GM19372 (cell line): Measurements from ENCODE around the gene CAGE1.

Experiments used
- ATAC-seq: cut with Tn5 transposase; IDR thresholded peaks from one replicate; pipeline ENCODE4 v1.9.1; 2021; ENCODE audit warnings: mild to moderate bottlenecking, low read depth, moderate library complexity; ENCODE audit not compliant: unreplicated experiment

CAGE1 gene

DNA sequence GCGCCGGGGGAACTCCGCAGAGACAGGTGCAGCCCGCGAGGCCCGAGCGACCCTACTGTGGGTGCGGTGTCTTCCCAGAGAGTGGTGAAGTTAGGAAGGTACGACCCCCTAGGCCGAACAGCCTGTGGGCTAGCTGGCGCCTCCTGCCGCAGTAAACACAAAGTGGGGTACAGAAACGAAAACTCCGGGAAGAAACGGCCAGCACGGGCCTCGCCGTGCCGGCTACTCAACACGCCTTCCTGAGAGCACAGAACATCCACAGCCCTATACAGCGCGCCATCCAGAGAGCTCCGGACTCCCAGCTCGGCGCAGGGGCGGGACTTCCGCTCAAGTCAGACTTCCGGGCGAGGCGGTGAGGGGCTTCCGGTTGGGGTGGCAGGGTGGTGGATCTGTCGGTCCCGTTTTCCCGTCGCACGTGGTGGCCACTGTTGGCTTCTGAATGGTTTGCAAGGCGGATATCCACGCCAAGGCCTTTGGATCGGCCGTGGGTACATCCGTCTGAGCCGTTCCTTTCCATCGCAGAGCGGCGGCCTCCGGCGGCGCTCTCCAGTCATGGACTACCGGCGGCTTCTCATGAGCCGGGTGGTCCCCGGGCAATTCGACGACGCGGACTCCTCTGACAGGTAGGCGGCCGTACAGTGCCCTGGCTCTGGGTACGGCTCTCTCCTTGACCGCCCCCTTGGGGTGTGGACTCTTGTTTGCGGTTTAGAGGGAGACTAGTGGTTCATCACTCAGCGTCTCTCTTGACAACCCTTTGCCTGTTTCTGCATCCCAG is at the start of gene CAGE1, which contains the start of gene RIOK1:
CAGE1 (minus strand) TSS at position 292 of the 775 bp plus-strand sequence. CDS start 2,569 bp downstream, outside the sequence.
RIOK1 (plus strand) TSS at position 358 of the 775 bp plus-strand sequence; CDS start at position 553, 195 bp downstream.
- ATAC-seq, result peak; percentile 95

DNA sequence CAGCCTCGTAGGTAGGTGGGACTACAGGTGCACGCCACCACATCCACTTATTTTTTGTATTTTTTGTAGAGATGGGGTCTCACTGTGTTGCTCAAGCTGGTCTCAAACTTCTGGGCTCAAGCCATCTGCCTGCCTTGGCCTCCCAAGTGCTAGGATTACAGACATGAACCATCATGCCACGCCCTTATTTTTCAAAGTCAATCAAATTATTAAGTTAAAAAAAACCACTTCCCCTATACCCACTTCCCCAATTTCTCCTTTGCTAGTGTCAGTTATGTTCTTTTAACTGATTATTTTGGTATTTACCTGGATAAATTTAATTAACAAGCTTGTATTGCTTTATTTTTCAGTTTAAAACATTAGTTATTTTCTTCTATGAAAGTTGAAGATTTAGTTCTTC is 49.7 kb upstream of the CAGE1 start:
- ATAC-seq, result no peak

DNA sequence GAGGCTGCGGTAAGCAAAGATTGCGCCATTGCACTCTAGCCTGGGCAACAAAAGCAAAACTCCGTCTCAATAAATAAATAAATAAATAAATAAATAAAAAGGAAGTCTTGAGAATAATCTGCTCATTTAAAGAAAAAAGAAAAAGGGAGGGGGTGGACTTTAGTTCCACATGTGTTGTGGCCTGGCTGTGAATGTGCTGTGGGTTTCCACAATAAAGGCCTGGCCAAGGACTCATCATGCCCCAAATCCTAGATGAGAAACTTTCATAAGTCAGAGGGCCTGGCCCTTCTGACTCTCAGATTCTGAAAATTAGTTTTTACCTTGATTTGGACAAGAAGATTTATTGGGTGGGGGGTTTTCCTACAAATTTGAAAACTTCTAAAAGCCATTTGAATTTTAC is 48.5 kb upstream of the CAGE1 start:
- ATAC-seq, result no peak

DNA sequence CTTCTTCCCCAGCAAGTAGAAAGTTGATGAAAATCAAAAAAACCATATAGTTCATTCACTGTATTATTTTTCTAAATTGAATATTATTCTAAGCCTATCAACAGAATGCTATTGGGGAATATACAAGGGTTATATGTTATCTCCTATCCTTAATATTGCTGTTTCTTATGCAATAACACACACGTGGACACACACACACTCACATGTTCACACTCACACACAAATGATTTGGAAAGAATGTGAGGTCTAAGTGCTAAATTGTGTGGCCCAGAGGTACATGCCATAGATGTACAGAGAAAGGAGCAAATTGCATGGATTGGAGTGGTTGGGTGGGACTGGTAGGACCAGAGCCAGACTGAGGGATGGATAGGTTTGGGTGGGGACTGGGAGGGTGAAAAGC is 45.1 kb upstream of the CAGE1 start:
- no peak for ATAC-seq

DNA sequence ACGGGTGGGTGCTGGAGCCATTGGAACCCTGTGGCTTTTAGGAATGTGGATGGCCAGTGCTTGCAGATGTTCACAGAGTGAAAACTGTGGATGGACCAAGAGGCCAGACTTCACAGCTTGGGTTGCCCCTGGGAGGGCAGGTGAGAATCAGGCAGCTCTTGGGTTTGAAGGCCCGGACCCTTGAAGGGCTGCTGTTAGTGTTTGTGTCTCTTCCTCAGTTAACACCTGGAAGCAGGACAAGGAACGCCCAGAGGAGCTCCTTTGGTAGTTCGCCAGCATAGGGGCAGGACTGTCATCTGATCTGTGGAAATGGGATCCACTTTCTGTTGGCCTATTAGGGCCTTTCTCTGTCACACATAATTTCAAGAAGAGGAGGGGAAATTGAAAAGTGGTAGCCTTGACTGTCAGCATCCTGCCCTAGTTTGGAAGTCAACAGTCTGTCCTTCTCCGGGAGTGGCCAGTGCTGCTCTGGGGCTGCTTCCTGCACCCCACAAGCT is 43.6 kb upstream of the CAGE1 start:
- ATAC-seq, result no peak

DNA sequence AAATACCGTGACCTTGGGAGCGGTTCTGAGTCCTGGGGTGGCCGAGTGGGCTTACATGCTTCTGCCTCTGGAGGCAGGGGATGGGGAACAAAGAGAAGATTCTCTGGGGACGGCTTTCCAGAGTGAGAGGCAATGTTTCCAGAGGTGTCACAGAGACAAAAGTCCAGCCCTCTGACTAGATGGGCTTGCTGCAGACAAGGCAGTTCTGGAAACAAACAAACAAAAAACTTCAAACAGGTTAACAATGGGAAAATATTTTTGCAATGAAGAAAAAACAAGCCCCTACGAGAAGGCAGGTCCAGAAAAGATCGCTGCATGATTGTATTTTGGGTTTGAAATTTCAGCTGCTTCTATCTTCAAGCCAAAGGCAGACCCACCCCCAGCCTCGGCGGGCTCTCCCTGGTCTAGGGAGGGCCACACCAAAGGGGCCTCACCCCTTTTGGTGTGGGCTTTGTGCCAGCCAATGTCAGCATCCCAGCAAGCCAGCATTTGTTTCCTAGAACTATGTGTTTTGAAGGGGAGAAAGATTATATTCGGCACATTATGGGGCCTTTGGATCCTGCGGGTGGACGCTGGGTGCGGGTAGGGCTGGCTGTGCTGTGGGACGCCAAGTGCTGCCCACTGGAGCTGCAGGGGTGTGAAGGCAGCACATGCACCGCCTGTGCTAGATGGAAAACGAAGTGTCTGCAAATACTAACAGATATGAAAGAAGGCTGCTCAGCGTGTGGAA is 43.0 kb upstream of the CAGE1 start:
- no peak for ATAC-seq

DNA sequence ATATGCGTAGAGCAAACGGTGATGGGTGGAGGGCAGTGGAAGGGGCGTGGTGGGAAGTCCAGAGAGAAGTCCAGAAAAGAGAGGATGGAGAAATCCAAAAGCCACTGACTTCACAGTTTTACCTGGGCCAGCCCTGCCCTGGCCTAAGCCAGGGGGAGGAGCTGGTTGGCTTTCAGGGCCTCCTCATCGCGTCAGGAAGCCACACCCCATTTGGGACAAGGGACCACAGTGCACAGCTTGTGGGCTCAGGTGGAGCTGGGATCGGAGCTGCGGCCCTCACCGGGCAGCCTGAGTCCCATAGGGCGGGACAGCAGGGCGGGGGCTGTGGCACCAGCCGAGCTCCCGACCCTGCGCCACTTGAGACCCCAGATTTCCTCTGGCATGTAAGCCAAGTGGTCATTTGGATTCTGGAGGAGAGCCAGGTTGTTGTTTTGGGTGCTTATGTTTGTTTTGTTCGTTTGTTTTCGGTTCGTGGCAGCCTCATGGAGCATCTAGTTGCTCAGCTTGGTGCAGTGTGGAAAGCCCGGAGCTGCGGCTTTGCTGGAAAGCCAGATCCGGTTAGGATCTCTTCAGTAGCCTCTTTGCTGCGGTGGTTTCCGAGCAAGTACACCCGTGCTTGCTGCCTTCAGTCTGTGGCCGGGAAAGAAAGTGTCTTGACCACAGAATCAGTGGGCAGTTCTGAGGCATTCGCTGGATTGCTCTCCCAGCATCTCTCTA is 42.3 kb upstream of the CAGE1 start:
- no peak for ATAC-seq

DNA sequence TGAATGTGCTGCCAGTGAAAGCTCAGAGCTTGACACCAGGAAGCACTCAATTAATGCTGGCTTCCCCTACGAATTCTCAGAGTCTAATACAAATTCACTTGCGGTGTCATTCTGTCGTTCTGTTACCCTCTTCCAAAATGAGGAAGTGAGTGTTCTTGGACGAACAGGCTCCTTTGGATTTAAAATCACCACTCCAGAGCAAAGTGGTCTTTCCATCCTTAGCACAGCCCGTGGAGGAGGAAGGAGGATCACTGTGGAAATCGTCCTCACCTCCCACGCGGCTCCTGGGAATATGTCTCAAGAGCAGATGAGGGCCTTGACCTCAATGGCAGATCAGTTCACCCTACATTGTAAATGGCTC is 41.8 kb upstream of the CAGE1 start:
- ATAC-seq, result no peak

DNA sequence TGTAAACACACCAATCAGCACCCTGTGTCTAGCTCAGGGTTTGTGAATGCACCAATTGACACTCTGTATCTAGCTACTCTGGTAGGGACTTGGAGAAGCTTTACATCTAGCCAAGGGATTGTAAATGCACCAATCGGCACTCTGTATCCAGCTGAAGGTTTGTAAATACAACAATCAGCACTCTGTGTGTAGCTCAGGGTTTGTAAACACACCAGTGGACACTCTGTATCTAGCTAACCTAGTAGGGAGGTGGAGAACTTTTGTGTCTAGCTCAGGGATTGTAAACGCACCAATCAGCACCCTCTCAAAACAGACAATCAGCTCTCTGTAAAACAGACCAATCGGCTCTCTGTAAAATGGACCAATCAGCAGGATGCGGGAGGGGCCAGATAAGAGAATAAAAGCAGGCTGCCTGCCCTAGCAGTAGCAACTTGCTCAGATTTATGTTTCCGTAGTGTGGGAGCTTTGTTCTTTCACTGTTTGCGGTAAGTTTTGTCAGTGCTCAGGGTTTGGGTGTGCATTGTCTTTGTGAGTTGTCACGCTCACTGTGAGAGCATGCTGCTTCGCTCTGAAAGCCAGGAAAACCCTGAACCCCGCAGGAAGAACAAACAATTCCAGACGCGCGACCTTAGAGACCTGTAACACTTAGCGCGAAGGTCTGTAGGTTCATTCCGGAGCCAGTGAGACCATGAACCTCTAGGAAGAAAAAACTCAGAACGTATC is 37.1 kb upstream of the CAGE1 start:
- no peak for ATAC-seq

DNA sequence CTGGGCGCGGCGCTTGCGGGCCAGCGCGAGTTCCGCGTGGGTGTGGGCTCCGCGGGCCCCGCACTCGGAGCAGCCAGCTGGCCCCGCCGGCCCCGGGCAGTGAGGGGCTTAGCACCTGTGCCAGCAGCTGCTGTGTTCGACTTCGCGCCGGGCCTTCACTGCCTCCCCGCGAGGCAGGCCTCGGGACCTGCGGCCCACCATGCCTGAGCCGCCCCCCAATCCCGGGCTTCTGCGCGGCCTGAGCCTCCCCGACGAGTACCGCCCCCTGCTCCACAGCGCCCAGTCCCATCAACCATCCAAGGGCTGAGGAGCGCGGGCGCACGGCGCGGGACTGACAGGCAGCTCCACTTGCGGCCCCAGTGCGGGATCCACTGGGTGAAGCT is 36.3 kb upstream of the CAGE1 start:
- ATAC-seq, result no peak

DNA sequence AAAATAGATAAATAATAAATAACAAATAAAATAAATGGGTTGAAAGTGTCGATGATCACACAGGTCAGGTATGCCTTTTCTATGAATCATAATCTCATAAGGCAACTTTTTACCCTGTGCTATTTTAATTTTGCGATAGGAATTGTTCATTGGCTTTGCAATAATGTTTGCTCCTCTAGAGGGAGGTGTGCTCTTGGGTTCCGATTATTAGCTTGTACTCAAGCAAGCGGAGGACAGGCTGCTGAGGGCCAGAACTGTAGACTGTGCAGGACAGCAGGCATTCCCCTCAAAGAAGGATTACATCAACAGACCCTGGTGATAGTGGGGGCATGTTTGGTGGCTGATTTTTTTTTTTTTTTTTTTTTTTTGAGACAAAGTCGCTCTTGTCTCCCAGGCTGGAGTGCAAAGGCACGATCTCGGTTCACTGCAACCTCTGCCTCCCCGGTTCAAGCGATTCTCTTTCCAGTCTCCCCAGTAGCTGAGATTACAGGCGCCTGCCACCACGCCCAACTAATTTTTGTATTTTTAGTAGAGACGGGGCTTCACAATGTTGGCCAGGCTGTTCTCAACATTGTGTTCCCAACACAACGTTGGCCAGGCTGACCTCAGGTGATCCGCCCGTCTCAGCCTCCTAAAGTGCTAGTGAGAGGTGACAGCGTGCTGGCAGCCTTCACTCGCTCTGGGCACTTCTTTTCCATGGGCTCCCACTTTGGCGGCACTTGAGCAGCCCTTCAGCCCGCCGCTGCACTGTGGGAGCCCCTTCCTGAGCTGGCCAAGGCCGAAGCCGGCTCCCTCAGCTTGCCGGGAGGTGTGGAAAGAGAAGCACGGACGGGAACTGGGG is 35.6 kb upstream of the CAGE1 start:
- no peak for ATAC-seq

DNA sequence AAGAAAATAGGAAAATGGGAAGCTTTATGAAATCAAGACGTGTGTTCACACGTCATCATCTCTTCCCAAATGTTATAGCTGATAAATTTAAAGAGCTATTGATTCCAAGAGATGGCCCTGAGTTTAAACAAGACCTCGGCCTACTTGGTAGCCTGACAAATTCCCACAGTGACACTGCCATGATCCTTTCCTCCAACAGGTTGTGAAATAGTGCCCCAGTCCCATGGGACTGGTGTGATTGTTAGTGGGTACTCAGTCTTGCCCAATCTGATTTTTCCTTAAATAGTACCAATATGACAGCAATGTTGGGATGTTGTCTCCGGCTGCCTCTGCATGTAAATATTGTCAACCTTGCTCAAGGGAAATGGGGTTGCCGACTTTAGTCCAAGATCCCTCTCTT is 34.5 kb upstream of the CAGE1 start:
- no peak for ATAC-seq

DNA sequence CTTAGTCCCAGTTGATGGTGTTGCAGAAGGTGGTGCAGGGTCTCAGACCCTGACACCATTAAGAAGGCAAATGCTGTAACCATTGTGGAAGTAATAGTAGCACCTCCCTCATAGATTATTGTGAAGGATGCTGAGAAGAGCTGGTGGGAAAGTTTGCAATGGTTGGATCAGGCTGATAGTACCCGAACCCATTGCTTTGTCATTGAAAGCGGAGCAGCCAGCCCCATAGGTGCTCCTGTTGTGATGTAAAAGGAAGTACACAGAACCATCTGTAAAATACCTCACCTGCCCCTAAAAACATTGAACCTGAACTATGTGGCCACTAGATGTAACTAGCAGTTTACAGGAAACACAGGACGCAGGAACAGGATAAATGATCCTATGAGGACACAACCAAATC is 31.5 kb upstream of the CAGE1 start:
- no peak for ATAC-seq

DNA sequence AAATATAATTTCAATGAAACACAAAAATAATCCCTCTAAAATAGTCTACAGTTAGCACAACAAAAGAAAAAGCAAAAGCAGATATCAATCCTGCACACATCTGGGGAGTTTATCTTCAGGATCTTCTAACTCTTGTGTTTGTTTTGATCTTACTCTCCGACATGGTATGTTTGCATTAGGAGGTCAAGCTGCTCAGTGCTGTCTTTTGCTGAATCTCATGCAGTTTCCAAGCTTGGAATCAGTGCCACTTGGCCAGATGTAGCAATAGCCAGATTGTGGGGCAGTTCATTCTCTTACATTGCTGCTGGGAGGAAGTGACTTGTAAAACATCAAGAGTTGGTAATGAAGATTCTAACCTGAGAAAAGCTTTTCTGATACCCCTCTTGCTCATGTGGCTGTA is 29.5 kb upstream of the CAGE1 start:
- ATAC-seq, result no peak

DNA sequence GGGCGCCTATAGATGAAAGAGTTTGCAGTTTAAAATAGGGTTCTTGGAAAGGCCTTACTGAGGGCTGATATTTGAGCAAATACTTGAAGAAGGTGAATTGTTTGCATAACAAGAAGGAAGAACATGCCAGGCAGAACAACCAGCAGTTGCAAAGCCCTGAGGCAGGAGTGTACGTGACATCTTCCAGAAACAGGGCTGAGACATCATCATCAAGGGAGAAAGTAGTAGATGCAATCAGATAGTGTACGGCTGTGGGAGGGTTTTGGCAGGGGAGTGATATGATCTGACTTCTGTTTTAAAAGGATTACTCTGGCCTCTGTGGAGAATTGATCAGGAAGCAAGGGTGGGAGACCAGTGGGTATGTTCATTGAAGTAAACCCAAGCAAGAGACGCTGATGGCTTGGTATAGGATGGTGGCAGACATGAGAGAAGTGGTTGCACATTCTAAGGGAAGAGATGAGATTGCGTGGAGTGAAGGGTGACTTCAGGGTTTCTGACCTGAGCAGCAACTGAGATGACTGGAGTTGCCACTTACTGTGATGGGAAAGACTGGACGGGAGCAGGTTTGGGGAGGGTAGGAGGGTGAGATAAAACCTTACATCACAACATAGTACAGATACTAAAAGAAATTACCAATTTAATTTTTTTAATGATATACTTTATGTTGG is 28.8 kb upstream of the CAGE1 start:
- no peak for ATAC-seq

DNA sequence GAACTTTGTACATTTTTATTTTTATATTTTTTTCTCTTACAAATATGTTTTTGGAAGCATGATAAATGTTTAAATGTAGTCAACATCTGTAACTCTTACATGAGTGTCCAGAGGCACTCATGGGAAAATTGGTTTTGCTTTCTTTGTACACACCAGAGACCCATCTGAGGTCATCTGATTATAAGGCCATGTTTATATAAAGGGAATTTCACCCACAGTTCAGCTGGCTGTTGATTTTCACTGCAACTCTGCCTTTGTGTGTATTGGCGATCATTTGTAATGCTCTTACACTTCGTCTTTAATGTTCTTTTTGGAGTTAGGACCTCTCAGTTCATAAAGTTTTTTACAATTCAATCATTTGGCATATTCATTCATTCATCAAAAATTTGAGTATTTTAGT is 28.1 kb upstream of the CAGE1 start:
- no peak for ATAC-seq

DNA sequence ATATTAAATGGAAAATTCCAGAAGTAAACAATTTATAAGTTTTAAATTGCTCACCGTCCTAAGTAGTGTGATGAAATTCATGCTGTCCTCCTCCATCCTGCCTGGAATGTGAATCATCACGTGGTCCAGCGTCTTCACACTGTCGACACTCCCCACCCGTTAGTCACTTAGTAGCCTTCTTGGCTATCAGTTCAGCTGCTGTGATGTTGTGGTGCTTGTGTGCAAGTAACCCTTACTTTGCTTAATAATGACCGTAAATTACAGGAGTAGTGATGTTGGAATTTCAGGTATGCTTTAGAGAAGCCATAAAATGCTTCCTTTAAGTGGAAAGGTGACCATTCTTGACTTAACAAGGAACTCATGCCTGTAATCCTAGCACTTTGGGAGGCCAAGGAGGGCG is 25.3 kb upstream of the CAGE1 start:
- ATAC-seq, result no peak

DNA sequence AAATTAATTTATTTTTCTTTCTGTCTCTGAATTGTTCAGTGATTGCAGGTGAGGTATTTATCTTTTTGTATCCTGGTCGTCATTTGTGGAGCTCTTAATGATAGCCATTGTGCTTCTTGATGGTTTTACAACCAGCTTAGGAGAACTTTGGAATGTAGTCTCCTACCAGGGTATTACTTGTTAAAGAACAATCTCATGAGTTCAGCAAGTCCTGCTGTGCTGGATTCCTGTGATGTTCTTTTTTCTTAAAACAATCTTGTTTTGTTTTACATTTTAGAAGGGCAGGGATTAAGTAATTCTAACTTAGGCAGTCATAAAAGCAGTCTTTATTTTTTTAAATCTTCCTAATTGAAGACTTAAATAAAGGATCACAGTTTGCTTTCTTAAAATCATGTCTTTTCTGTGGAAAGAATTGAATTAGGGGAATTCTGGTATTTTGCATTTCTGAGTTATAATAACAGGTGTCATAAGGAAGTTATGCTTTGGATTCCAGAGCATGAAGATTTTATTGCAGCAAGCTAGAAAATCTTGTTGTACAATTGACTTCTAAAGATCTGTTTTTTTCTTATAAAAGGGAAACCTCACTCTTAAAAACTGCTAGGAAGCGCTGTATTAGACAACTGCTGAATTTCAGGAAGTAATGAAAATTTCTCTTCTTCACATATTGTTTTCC is 23.7 kb upstream of the CAGE1 start:
- no peak for ATAC-seq

DNA sequence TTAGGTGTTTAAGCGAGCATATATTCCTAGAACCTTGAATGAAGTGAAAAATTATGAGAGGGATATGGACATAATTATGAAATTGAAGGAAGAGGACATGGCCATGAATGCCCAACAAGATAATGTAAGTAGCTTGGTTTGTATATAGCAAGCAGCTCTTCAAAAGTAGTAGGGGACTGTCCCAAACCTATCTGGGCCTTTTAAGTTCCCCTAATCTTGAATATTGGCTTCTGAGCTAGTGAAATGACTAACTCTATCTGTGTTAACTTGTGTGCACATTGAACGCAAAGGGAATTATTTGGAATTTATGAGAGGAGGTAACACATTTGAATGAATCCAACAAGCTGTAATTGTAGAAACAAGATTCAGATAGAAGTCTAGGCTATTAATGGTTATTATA is 21.8 kb upstream of the CAGE1 start:
- ATAC-seq, result no peak
